K562 (cell line): ENCODE results near the gene ACADSB. TPM values are rescaled to one million over a fixed set of nuclear protein-coding genes. Genes with fewer than 3 reads are reported as not detected.

Experiments used
- BDP1 ChIP-seq: IDR thresholded peaks from 3 replicates; pipeline ENCODE4 v1.6.1; 2011; ENCODE audit not compliant: insufficient read length, insufficient read depth
- BHLHE40 ChIP-seq: IDR thresholded peaks from 2 replicates; pipeline ENCODE4 v1.6.1; 2011; ENCODE audit warnings: low read length, improper control_type of control experiment
- FOSL1 ChIP-seq: fragments of 200-800 bp; sonication (Bioruptor generic); conservative IDR thresholded peaks from 2 replicates; pipeline ENCODE4 v1.6.1; 2016; ENCODE audit warnings: missing genetic modification characterization, missing compliant biosample characterization
- FOXP1 ChIP-seq: sonication (generic); formaldehyde crosslinking; IDR thresholded peaks from 2 replicates; pipeline ENCODE4 v1.8.0; 2022; ENCODE audit warnings: mild to moderate bottlenecking, missing genetic modification reagents
- GABPA ChIP-seq: fragments of 200-800 bp; sonication (Bioruptor generic); conservative IDR thresholded peaks from 2 replicates; pipeline ENCODE4 v1.6.1; 2016; ENCODE audit warnings: low read depth, missing genetic modification characterization, missing compliant biosample characterization
- HNRNPLL ChIP-seq: fragments of 200-400 bp; formaldehyde crosslinking; IDR thresholded peaks from 2 replicates; pipeline ENCODE4 v1.6.1; 2017; ENCODE audit warnings: low read length, low read depth, mild to moderate bottlenecking; ENCODE audit not compliant: poor library complexity, severe bottlenecking
- IRF2 ChIP-seq: sonication (generic); formaldehyde crosslinking; IDR thresholded peaks from 2 replicates; pipeline ENCODE4 v1.8.1; 2022; ENCODE audit warnings: mild to moderate bottlenecking, missing genetic modification reagents
- JUN ChIP-seq, 2 experiments: sonication (generic) in 1 of 2; formaldehyde crosslinking in 1 of 2; IDR thresholded peaks; 2 replicates each; pipeline versions ENCODE4 v1.6.1 to v1.8.0; 2012 to 2022; ENCODE audit warnings: borderline replicate concordance in 2 of 2, mild to moderate bottlenecking in 2 of 2, improper control_type of control experiment in 1 of 2, low read depth in 1 of 2, low read length in 1 of 2, missing genetic modification reagents in 1 of 2
- KDM5B ChIP-seq: fragments of 200-600 bp; sonication (generic); IDR thresholded peaks from 2 replicates; pipeline ENCODE4 v1.6.1; 2012; ENCODE audit warnings: low read depth, mild to moderate bottlenecking, moderate library complexity, low read length, control low read depth, inconsistent platforms; ENCODE audit not compliant: insufficient replicate concordance
- NFRKB ChIP-seq: fragments of 450-650 bp; IDR thresholded peaks from 2 replicates; pipeline ENCODE4 v1.6.1; 2016; ENCODE audit warnings: low read depth
- NRF1 ChIP-seq, 2 experiments: fragments of 450-650 bp; IDR thresholded peaks in 1 of 2; conservative IDR thresholded peaks in 1 of 2; 2 replicates each; pipeline ENCODE4 v1.6.1; 2014; ENCODE audit warnings: mild to moderate bottlenecking in 2 of 2
- RBM25 ChIP-seq: fragments of 200-400 bp; formaldehyde crosslinking; IDR thresholded peaks from 2 replicates; pipeline ENCODE4 v1.6.1; 2018; ENCODE audit warnings: low read length, low read depth, moderate library complexity; ENCODE audit not compliant: severe bottlenecking
- SETDB1 ChIP-seq: IDR thresholded peaks from one replicate; pipeline ENCODE4 v1.6.1; 2012; ENCODE audit warnings: low read length, control low read depth, inconsistent platforms
- TARDBP ChIP-seq: fragments of 450-650 bp; IDR thresholded peaks from 2 replicates; pipeline ENCODE4 v1.6.1; 2016
- TEAD4 ChIP-seq, 2 experiments: sonication (generic) in 1 of 2; formaldehyde crosslinking in 1 of 2; IDR thresholded peaks; 2 replicates each; pipeline versions ENCODE4 v1.6.1 to v1.8.0; 2012 to 2022; ENCODE audit warnings: borderline replicate concordance in 1 of 2, inconsistent platforms in 1 of 2, low read length in 1 of 2, mild to moderate bottlenecking in 1 of 2, missing genetic modification reagents in 1 of 2
- TGIF2 ChIP-seq: sonication (generic); formaldehyde crosslinking; IDR thresholded peaks from 2 replicates; pipeline ENCODE4 v1.8.1; 2022; ENCODE audit warnings: mild to moderate bottlenecking, missing genetic modification reagents, moderate library complexity
- ZFX ChIP-seq: sonication (generic); formaldehyde crosslinking; IDR thresholded peaks from 2 replicates; pipeline ENCODE4 v1.8.0; 2022; ENCODE audit warnings: mild to moderate bottlenecking, missing genetic modification reagents, moderate library complexity
- ZKSCAN3 ChIP-seq: fragments of 250-450 bp; sonication (Bioruptor Pico); IDR thresholded peaks from 2 replicates; pipeline ENCODE4 v1.4.0; 2020
- polyA plus RNA-seq, 8 experiments: library from polyadenylated mRNA; depleted of rRNA in 4 of 8; stranded (reverse) in 5 of 8; unstranded in 3 of 8; fragments of >200 nt; fragmentation: Nextera tagmentation in 2 of 8; fragmentation: Illumina TruSeq in 1 of 8; extraction: Ambion mirVana in 2 of 8; extraction: Trizol in 1 of 8; gene quantifications; 2 replicates each; pipeline versions ENCODE4 v1.2.1 to v1.2.3, GENCODE V29; 2011 to 2014; ENCODE audit warnings: inconsistent platforms in 1 of 8, missing spikeins in 1 of 8
- total RNA-seq, 7 experiments: library from RNA; depleted of rRNA in 6 of 7; stranded (reverse); fragments of >200 nt in 6 of 7; fragmentation: Illumina TruSeq in 2 of 7; extraction: Trizol in 2 of 7; gene quantifications; 2 replicates each; pipeline versions ENCODE4 v1.2.1 to v1.2.3, GENCODE V29; 2011 to 2021; ENCODE audit warnings: low replicate concordance in 1 of 7
- TF ChIP-seq, protein P1 (sequence below): fragments of 250-450 bp; sonication (Bioruptor Pico); IDR thresholded peaks from 2 replicates; pipeline ENCODE4 v1.9.0; 2021; ENCODE audit warnings: mild to moderate bottlenecking, inconsistent platforms
- TF ChIP-seq, protein P2 (sequence below): sonication (generic); formaldehyde crosslinking; IDR thresholded peaks from 2 replicates; pipeline ENCODE4 v1.9.0; 2022; ENCODE audit warnings: mild to moderate bottlenecking, missing genetic modification reagents
- TF ChIP-seq, protein P3 (sequence below): sonication (generic); formaldehyde crosslinking; IDR thresholded peaks from 2 replicates; pipeline ENCODE4 v1.8.0; 2022; ENCODE audit warnings: mild to moderate bottlenecking, missing genetic modification reagents
- TF ChIP-seq, protein P4 (sequence below): sonication (generic); formaldehyde crosslinking; IDR thresholded peaks from 2 replicates; pipeline ENCODE4 v1.8.1; 2023; ENCODE audit warnings: mild to moderate bottlenecking, missing genetic modification reagents

Gene ACADSB
- total and polyA plus RNA-seq, 9 of the 15 experiments (the other 6 are each of a cell fraction or from before 2014, with no cell fraction given): 2.9 to 9.1 (median 5.8) TPM

DNA sequence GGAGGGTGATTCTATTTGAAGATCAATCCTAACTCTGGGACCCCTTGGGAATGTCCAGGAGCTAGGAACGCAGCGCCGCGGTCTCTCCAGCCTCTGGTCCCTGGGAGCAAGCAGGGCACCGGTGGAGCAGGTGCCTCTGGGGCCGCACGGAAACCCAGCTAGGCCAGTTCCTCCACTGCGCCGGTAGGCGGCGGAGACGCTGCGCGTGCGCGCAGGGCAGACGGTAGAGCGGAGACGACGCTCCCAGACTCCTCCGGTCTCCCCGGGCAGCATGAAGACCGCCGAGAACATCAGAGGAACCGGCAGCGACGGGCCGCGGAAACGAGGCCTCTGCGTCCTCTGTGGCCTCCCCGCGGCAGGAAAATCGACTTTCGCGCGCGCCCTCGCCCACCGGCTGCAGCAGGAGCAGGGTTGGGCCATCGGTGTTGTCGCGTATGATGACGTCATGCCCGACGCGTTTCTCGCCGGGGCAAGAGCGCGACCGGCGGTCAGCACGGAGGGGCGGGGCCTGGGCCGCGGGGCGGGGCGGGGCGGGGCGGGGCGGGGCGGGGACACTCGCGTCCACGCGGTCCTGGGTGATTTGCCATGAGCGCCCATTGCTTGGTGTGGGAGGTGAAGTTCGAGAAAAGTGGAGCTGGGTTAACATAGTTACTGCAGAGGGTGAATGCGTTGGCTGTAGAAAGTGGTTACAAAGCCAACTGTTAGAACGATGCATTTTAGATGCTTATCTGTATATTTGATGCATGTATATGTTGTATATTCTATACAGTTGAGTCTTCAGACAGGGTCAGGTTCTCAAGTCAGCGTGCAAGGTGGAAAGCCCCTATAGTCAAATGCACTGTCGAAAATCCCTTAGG lies 28.4 kb upstream of the ACADSB start, which contains the start of gene PSTK (continued):
- no peak for TF ChIP-seq RBM25
- TF ChIP-seq ZKSCAN3 (CRISPR knock-in tag): no peak
- peak; percentile 51 for TF ChIP-seq KDM5B
- TF ChIP-seq FOXP1 (CRISPR knock-in tag): peak; percentile 77
- TF ChIP-seq NRF1 (conservative IDR thresholded peaks at IDR 0.05 in 1 of 2, IDR thresholded peaks at IDR 0.05 in 1 of 2): peak; percentile 94 to 95
- no peak for TF ChIP-seq IRF2 (CRISPR knock-in tag)
- 0 out of 2 replicates have a peak, but pooled peaks have one; percentile 32 for TF ChIP-seq FOSL1 (tag)
- TF ChIP-seq TEAD4 (IDR thresholded peaks at IDR 0.05; ENCODE audit: low read length): 0 out of 2 replicates have a peak, but pooled peaks have one; percentile 11
- peak; percentile 71; the same call in 1 of the 2 replicates for TF ChIP-seq TEAD4 (CRISPR knock-in tag; IDR thresholded peaks at IDR 0.05; ENCODE audit: borderline replicate concordance)
- TF ChIP-seq, protein P1, sequence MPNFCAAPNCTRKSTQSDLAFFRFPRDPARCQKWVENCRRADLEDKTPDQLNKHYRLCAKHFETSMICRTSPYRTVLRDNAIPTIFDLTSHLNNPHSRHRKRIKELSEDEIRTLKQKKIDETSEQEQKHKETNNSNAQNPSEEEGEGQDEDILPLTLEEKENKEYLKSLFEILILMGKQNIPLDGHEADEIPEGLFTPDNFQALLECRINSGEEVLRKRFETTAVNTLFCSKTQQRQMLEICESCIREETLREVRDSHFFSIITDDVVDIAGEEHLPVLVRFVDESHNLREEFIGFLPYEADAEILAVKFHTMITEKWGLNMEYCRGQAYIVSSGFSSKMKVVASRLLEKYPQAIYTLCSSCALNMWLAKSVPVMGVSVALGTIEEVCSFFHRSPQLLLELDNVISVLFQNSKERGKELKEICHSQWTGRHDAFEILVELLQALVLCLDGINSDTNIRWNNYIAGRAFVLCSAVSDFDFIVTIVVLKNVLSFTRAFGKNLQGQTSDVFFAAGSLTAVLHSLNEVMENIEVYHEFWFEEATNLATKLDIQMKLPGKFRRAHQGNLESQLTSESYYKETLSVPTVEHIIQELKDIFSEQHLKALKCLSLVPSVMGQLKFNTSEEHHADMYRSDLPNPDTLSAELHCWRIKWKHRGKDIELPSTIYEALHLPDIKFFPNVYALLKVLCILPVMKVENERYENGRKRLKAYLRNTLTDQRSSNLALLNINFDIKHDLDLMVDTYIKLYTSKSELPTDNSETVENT (CRISPR knock-in tag): 0 out of 2 replicates have a peak, but pooled peaks have one; percentile 13
- no peak for TF ChIP-seq NFRKB
- no peak for TF ChIP-seq SETDB1
- TF ChIP-seq GABPA (tag): peak; percentile 45; the same call in 1 of the 2 replicates
- TF ChIP-seq, protein P2, sequence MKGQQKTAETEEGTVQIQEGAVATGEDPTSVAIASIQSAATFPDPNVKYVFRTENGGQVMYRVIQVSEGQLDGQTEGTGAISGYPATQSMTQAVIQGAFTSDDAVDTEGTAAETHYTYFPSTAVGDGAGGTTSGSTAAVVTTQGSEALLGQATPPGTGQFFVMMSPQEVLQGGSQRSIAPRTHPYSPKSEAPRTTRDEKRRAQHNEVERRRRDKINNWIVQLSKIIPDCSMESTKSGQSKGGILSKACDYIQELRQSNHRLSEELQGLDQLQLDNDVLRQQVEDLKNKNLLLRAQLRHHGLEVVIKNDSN (CRISPR knock-in tag): no peak
- TF ChIP-seq HNRNPLL: no peak
- TF ChIP-seq BDP1: no peak
- peak; percentile 86 for TF ChIP-seq ZFX (CRISPR knock-in tag)
- TF ChIP-seq, protein P3, sequence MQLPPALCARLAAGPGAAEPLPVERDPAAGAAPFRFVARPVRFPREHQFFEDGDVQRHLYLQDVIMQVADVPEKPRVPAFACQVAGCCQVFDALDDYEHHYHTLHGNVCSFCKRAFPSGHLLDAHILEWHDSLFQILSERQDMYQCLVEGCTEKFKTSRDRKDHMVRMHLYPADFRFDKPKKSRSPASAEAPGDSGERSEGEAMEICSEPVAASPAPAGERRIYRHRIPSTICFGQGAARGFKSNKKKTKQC (CRISPR knock-in tag): peak; percentile 87
- TF ChIP-seq, protein P4, sequence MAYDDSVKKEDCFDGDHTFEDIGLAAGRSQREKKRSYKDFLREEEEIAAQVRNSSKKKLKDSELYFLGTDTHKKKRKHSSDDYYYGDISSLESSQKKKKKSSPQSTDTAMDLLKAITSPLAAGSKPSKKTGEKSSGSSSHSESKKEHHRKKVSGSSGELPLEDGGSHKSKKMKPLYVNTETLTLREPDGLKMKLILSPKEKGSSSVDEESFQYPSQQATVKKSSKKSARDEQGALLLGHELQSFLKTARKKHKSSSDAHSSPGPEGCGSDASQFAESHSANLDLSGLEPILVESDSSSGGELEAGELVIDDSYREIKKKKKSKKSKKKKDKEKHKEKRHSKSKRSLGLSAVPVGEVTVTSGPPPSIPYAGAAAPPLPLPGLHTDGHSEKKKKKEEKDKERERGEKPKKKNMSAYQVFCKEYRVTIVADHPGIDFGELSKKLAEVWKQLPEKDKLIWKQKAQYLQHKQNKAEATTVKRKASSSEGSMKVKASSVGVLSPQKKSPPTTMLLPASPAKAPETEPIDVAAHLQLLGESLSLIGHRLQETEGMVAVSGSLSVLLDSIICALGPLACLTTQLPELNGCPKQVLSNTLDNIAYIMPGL (CRISPR knock-in tag): peak; percentile 85
- peak; percentile 86 for TF ChIP-seq JUN (IDR thresholded peaks at IDR 0.05; ENCODE audit: borderline replicate concordance, low read depth, low read length)
- TF ChIP-seq JUN (CRISPR knock-in tag; IDR thresholded peaks at IDR 0.05; ENCODE audit: borderline replicate concordance): no peak
- no peak for TF ChIP-seq TGIF2 (CRISPR knock-in tag)
- TF ChIP-seq TARDBP: no peak
- peak; percentile 39 for TF ChIP-seq BHLHE40
